Activated T-helper 1 cell treated with anti-CD3 and anti-CD28 coated beads, Interleukin-12 subunit alpha, Interleukin-12 subunit beta, Interleukin-2, Interleukin-4 antibody, amounts not matched to agents 30 ng/mL and 10 ng/mL and 1 ng/mL, durations not matched to agents 14 hours and 24 hours and 36 hours (primary cell): ENCODE measurements around the gene MYMX. TPM values are rescaled to one million over a fixed set of nuclear protein-coding genes. Genes with fewer than 3 reads are reported as not detected.
A peak's percentile ranks its signal among the peaks of the same experiment; 100 is the strongest.

Source experiments
- DNase-seq: peaks from one replicate; pipeline ENCODE4 v3.0.0; 2021; ENCODE audit warnings: low spot score
- H3K27ac Mint-ChIP-seq: one replicate; pipeline ENCODE4 v1.8.0; 2021; ENCODE audit warnings: mild to moderate bottlenecking, mixed read lengths
- H3K27me3 Mint-ChIP-seq: one replicate; pipeline ENCODE4 v1.8.0; 2022; ENCODE audit warnings: mild to moderate bottlenecking, moderate library complexity, mixed read lengths; ENCODE audit not compliant: insufficient read depth
- H3K36me3 Mint-ChIP-seq: one replicate; pipeline ENCODE4 v1.8.0; 2021; ENCODE audit warnings: low read depth, mixed read lengths
- H3K4me1 Mint-ChIP-seq: one replicate; pipeline ENCODE4 v1.8.0; 2021; ENCODE audit warnings: low read depth, mixed read lengths
- H3K4me3 Mint-ChIP-seq: one replicate; pipeline ENCODE4 v1.8.0; 2021; ENCODE audit warnings: mild to moderate bottlenecking, moderate library complexity, mixed read lengths
- H3K9me3 Mint-ChIP-seq: one replicate; pipeline ENCODE4 v1.8.0; 2021; ENCODE audit warnings: mixed read lengths
- intact Hi-C: fragments of 100-400 bp; cut with micrococcal nuclease; formaldehyde crosslinking; loops from one replicate; pipeline ENCODE4 v1.15.1; 2024
- total RNA-seq: library from RNA; stranded (reverse); gene quantifications from 2 replicates; pipeline ENCODE4 v1.2.3, GENCODE V29; 2022

MYMX gene
- total RNA-seq, 1 donor from 2014 or later, result not detected

DNA sequence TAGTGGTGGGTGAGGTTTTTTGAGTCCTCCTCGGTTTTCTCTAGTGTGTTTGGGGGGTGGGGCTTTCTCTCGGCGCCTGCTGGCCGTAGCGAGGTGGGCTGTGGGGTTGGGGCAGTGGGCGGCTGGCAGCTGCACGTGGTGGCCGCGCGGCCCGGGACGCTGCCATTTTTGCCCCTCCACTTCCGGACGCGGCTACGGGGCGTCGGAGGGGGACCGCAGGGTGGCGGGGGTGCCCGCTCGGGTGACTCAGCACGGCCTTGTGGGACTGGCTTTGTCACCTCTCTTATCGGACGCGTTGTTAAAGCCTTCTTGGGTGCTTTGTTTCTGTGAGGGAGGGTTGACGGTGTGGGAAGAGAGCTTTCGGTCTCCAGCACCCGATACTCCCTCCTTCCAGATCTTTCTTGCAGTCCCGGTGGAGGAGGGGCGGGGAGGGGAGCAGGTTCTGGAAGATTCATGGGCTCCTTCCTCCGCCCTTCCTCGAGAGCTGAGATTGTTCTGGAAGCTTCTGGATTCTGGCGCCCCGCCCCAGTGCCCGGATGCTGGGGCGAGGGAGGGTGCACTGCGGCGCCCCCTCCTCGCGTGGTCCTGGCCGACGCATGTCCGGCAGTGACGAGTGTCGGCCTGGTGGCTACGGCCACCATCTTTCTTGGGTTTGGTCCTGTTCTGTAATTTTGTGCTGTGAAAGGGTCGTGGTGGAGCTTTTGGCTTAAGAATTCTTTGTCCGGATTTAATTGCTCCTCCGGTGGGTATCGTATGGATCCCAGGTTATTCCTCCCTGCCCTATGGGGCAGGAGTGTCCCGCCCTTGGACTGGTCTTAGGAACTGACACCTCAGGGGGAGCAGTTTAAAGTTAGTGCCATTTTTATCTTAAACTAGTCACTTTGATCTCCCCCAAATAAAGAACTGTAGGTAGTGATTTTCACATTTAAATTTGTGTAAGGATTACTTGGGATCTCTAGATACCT is 30.9 kb downstream of the MYMX start:
- no peaks in the 10 kb centered on the region for H3K9me3 Mint-ChIP-seq
- H3K27ac Mint-ChIP-seq, result peak overlapping the region; percentile 98
- peak overlapping the region; percentile 96 for H3K4me3 Mint-ChIP-seq
- H3K27me3 Mint-ChIP-seq, result peaks cover 5% of the 10 kb centered on the region
- intact Hi-C loops, result loop anchor here (1.0 to 5.0 kb wide), 5 partner anchors 10 to 620 kb away; partner anchors contain the start of genes CDC5L, GTPBP2, NFKBIE and SLC35B2
- DNase-seq, result peak; percentile 77
- peaks cover 55% of the 10 kb centered on the region for H3K36me3 Mint-ChIP-seq
- H3K4me1 Mint-ChIP-seq, result peaks cover 52% of the 10 kb centered on the region

DNA sequence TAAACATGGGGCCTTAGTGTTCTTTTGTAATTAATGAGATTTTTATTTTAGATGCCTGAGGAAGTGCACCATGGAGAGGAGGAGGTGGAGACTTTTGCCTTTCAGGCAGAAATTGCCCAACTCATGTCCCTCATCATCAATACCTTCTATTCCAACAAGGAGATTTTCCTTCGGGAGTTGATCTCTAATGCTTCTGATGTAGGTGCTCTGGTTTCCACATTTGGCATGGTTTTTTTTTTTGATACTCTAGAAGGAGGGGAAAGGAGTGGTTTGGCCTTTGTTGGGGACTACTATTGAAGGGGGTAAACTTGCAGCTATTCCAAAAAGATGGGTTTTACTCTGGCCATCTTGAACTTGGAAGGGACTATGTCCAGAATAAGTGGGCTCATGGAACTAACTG is 31.9 kb downstream of the MYMX start:
- Mint-ChIP-seq H3K9me3 (no peaks in the 10 kb centered on the region), H3K4me3 (peak overlapping the region; percentile 96), H3K27ac (peak overlapping the region; percentile 98), H3K27me3 (peaks cover 3% of the 10 kb centered on the region), H3K36me3 (peaks cover 65% of the 10 kb centered on the region), H3K4me1 (peaks cover 62% of the 10 kb centered on the region)
- intact Hi-C loops, result loop anchor here (5.0 kb wide), 2 partner anchors 476 to 621 kb away; partner anchors contain the start of genes GTPBP2 and VEGFA
- no peak for DNase-seq

DNA sequence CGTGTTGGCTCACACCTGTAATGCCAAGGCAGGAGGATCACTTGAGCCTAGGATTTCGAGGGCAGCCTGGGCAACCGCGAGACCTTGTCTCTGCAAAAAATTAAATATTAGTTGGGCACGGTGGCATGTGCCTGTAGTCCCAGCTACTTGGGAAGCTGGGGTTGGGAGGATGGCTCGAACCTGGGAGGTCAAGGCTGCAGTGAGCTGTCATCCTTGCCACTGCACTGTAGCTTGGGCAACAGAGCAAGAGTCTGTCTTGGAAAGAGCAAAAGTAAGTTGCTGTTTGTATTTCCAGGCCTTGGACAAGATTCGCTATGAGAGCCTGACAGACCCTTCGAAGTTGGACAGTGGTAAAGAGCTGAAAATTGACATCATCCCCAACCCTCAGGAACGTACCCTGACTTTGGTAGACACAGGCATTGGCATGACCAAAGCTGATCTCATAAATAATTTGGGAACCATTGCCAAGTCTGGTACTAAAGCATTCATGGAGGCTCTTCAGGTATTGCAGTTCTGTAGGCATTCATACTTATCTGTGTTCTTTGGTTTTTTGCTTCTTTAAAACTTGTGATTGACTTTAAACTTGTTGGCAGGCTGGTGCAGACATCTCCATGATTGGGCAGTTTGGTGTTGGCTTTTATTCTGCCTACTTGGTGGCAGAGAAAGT is 32.5 kb downstream of the MYMX start:
- Mint-ChIP-seq H3K4me1 (peaks cover 68% of the 10 kb centered on the region), H3K27me3 (no peaks in the 10 kb centered on the region)
- intact Hi-C loops, result loop anchor here (5.0 kb wide), 2 partner anchors 477 to 622 kb away; partner anchors contain the start of genes GTPBP2 and VEGFA

GRCh38 chr6:44250067-44250717 is 33.5 kb downstream of the MYMX start:
- Mint-ChIP-seq H3K4me1 (peaks cover 75% of the 10 kb centered on the region), H3K27me3 (no peaks in the 10 kb centered on the region), H3K9me3 (no peaks in the 10 kb centered on the region), H3K4me3 (peak overlapping the region; percentile 96), H3K36me3 (peaks cover 75% of the 10 kb centered on the region), H3K27ac (peak overlapping the region; percentile 36)
- no peak for DNase-seq
- intact Hi-C loops, result no loop called here

More for the DNA sequence above, 32.5 kb downstream of the MYMX start:
- Mint-ChIP-seq H3K4me3 (peak overlapping the region; percentile 96), H3K27ac (peak overlapping the region; percentile 98), H3K36me3 (peaks cover 67% of the 10 kb centered on the region), H3K9me3 (no peaks in the 10 kb centered on the region)
- no peak for DNase-seq

GRCh38 chr6:44250718-44251123 is 34.0 kb downstream of the MYMX start:
- Mint-ChIP-seq H3K27ac (no peak overlapping the region), H3K36me3 (peaks cover 80% of the 10 kb centered on the region), H3K27me3 (no peaks in the 10 kb centered on the region), H3K4me1 (peaks cover 75% of the 10 kb centered on the region), H3K9me3 (no peaks in the 10 kb centered on the region), H3K4me3 (no peak overlapping the region)
- no peak for DNase-seq
- intact Hi-C loops, result no loop called here

DNA sequence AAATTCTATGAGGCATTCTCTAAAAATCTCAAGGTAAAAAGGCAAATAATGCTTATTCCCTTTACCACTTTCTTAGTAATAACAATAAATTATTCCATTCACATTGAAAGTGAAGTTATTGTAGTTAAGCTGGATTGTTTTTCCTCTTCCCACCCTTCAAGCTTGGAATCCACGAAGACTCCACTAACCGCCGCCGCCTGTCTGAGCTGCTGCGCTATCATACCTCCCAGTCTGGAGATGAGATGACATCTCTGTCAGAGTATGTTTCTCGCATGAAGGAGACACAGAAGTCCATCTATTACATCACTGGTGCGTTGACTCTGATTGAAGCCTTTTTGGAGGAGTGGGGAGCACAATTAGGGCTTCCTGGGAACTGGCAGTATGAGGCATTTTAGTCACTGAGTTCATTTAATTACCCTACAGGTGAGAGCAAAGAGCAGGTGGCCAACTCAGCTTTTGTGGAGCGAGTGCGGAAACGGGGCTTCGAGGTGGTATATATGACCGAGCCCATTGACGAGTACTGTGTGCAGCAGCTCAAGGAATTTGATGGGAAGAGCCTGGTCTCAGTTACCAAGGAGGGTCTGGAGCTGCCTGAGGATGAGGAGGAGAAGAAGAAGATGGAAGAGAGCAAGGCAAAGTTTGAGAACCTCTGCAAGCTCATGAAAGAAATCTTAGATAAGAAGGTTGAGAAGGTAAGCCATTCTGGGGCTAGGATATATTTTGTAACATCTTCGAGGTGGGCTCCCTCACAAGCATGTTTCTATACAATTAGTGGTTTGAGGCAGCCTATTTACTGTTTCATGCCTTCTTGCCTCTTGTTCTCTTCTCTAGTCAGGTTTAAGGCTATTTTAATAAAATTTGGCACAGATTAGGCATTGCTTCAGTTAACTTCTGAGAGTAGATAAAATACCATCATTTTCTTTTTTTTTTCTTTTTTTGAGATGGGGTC is 35.1 kb downstream of the MYMX start:
- Mint-ChIP-seq H3K27me3 (no peaks in the 10 kb centered on the region), H3K9me3 (no peaks in the 10 kb centered on the region), H3K36me3 (peaks cover 83% of the 10 kb centered on the region), H3K27ac (peak overlapping the region; percentile 77), H3K4me1 (peaks cover 82% of the 10 kb centered on the region), H3K4me3 (peak overlapping the region; percentile 50)
- intact Hi-C loops, result no loop called here
- no peak for DNase-seq

GRCh38 chr6:44253307-44254101 is 36.8 kb downstream of the MYMX start:
- H3K4me1 Mint-ChIP-seq, result peaks cover 87% of the 10 kb centered on the region
- no peak for DNase-seq
- peak overlapping the region; percentile 10 for H3K4me3 Mint-ChIP-seq
- H3K27ac Mint-ChIP-seq, result peak overlapping the region; percentile 53
- H3K9me3 Mint-ChIP-seq, result no peaks in the 10 kb centered on the region
- peaks cover 78% of the 10 kb centered on the region for H3K36me3 Mint-ChIP-seq
- no peaks in the 10 kb centered on the region for H3K27me3 Mint-ChIP-seq
- intact Hi-C loops, result no loop called here

DNA sequence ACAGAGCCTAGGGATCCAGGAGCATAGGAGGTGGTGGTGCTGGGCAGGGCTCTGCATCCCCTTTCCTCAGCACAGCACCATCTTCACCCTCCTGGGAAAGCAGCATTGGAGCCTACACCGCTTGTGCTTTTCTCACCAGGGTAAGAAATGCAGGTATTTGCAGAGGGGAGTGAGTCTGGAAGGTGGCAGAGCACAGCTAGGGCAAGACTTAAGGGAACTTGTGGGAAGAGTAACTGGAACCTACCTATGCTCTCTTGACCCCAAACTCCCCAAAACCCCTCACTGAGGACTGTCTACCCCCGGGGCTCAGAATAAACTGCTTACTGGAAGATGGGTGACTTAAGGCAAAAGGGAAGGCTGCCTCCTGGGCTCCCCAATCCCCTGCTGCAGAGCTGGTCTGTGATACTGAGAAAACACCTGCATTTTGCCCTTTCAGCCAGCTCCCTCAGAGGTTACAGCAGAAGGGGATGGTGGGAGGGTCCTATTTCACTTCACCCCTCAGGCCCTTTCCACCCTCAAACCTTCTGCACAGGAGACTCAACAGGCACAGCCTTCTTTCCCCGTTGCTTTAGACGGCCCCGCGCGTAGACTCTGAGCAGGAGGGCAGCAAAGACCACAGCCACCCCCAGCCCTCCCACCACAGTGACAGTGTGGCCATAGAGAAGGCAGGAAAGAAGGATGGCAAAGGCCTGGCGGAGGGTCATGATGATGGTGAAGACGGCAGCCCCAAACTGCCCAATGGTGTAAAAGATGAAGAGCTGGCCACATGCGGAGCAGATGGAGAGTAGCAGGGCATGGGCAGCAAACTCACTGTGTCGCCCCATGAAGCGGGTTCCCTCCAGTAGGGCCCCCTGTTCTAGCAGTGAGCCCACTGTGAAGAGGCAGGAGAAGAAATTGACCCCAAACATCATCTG is 37.7 kb downstream of the MYMX start:
- DNase-seq, result no peak
- Mint-ChIP-seq H3K27ac (peak overlapping the region; percentile 79), H3K9me3 (no peaks in the 10 kb centered on the region), H3K36me3 (peaks cover 75% of the 10 kb centered on the region), H3K4me3 (peak overlapping the region; percentile 90), H3K4me1 (peaks cover 84% of the 10 kb centered on the region), H3K27me3 (no peaks in the 10 kb centered on the region)
- intact Hi-C loops, result no loop called here

DNA sequence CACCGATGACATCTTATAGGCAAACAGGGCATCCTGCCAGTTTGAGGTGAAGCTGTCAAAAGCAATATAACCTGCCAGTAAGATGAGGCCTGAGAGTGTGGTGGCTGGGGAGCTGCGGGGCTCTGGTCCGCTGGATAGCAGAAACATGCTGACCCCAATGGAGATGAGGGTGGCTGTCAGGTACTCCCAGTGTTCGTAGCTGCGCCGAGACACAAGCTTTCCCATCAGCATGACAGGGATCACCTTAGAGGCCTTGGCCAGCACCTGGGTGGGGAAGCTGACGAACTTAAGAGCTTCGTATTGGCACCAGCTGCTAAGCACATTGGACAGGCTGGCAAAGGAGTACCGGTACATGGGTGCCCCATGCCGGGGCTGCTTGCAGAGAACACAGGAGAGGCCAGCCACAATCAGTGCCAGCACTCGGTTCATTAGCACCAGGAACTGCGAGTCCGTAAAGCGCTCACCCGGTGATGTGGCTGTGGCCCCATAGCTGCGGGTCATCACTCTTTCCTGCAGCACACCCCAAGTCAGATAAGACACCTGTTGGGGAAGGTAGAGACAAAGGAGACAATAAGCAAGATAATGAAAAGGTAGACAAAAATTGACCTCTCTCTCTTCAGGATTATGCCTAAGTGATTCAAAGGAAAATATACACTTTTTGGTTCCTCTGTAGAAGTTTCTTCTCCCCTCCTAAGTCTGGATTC is 38.5 kb downstream of the MYMX start:
- no peaks in the 10 kb centered on the region for H3K27me3 Mint-ChIP-seq
- DNase-seq, result no peak

More for the DNA sequence above, 38.5 kb downstream of the MYMX start:
- Mint-ChIP-seq H3K36me3 (peaks cover 67% of the 10 kb centered on the region), H3K9me3 (no peaks in the 10 kb centered on the region), H3K4me3 (peak overlapping the region; percentile 90), H3K4me1 (peaks cover 76% of the 10 kb centered on the region), H3K27ac (peak overlapping the region; percentile 76)
- intact Hi-C loops, result no loop called here
